GM19324 (cell line): ENCODE results near the gene IL18BP.

Experiments
- ATAC-seq: cut with Tn5 transposase; IDR thresholded peaks from one replicate; pipeline ENCODE4 v1.9.1; 2021; ENCODE audit warnings: mild to moderate bottlenecking, moderate library complexity; ENCODE audit not compliant: unreplicated experiment, low FRiP score

IL18BP gene

DNA sequence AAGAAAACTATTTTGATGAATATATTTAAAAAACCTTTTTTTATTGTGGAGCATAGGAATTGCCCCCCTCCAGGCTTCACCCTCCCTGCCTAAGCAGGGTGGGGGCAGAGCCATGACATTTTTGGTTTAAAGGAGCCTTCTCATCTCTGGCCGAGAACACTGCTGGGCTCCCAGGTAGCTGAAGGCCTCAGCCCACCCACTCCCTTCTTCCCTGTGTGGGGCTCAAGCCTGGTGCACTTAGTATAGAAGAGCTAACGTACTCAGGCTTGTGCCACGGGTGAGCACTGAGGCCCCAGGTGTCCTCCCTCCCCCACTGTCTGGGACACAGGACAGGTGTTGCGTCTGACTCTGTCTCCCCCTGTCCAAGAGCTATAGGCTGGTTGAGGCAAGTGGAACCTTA lies 2.2 kb upstream of the IL18BP start:
- no peak for ATAC-seq

DNA sequence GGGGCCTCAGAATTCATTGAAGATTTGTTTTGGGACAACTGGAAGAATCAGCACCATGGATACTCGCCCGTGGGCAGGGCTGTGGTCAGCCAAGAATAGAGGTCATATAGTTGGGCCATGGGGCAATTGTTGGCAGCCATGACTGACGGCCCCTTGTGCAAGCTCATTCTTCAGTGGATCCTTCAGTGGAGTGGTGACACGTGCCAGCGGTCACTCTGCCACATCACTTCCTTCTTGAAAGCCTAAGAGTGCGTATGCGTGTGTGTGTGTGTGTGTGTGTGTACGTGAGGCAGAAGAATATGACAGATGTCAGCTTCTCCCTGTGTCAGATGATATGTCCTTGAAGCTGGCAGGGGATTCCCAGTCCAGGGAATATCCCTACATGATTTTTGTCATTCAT lies 1.8 kb upstream of the IL18BP start:
- ATAC-seq, result no peak

DNA sequence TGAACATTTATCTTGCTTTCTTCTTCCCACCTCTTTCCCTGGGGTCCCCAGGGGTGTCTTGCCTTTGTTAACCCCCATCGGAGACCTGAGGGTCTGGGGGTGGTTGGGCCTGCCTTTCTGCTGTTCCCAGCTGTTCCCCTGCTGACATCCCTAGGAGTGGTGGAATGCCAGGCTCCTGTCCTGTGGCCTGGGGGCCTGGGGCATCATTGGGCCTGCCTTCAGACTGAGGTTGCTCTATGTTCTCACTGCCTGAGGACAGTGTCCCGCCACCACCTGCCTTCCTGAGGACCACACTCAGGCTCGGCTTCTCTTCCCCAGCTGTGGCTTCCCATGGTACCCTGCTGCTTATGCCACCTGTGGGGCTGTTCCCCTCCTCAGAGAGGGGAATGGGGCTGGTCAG lies 1.1 kb upstream of the IL18BP start:
- no peak for ATAC-seq

DNA sequence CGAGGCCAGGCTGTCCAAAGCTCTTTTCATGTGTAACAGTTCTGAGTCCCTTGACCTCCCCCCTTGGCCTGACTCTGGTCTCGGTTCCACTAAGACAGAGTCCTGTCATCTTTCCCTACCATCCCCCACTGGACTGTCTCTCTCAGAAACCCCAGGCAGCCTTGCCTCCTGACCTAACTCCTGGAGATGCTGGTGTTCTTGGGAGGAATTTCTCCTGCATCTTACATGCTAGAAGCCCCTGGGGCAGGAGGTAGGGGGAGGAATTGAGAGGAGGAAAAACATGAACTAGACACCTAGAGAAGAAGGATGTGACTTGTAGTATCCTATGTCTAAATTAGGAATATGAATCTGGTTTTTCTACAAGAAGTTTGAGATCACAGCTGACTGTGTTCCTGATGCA lies 648 bp upstream of the IL18BP start:
- no peak for ATAC-seq

DNA sequence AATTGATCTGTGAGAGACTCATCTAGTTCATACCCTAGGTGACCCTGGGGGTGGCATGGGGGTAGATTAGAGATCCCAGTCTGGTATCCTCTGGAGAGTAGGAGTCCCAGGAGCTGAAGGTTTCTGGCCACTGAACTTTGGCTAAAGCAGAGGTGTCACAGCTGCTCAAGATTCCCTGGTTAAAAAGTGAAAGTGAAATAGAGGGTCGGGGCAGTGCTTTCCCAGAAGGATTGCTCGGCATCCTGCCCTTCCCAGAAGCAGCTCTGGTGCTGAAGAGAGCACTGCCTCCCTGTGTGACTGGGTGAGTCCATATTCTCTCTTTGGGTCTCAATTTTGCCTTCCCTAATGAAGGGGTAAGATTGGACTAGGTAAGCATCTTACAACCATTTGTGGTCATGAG lies 653 bp downstream of the IL18BP start:
- ATAC-seq, result no peak

DNA sequence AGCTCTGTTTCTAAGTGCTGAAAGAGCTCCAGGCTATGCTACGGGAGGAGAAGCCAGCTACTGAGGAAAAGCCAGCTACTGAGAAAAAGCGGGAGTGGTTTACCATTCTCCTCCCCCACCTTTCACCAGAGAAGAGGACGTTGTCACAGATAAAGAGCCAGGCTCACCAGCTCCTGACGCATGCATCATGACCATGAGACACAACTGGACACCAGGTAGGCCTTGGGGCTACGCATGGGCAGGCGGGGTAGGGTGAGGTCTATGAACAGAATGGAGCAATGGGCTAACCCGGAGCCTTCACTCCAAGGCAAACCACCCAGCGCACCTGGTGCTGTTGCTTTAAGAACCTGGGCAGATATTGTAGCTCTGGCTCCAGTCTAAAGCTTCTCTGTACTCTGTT lies 1.1 kb downstream of the IL18BP start:
- no peak for ATAC-seq

DNA sequence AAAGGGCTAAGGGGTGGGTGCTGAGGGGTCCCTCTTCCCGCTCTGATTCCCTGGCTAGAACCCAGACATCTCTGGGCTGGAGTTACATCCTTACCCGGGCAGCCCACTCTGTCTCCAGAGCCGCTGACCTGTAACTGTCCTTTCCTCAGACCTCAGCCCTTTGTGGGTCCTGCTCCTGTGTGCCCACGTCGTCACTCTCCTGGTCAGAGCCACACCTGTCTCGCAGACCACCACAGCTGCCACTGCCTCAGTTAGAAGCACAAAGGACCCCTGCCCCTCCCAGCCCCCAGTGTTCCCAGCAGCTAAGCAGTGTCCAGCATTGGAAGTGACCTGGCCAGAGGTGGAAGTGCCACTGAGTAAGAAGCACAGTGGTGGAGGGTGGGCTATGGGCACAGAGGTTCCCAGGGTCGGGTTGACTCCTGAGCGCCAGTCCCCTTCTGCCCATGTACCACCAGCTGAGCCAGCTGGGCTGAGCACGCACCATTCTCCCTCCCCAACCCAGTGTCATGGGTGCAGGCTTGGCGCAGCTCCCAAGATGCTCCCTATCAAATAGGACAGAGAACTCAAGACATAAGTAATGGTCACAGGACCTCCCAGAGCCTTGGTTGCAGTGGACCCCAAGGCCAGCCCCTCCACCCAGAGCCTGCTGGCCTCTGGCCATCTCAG lies 1.6 kb downstream of the IL18BP start:
- no peak for ATAC-seq

DNA sequence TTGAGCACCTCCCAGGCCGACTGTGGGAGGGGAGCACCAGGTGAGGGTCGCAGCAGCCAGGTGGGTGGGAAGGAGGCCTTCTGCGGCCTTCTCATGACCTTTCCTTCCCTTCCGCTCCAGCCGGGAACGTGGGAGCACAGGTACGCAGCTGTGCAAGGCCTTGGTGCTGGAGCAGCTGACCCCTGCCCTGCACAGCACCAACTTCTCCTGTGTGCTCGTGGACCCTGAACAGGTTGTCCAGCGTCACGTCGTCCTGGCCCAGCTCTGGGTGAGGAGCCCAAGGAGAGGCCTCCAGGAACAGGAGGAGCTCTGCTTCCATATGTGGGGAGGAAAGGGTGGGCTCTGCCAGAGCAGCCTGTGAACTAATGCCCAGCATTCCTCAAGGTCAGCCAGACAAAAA lies 2.6 kb downstream of the IL18BP start:
- ATAC-seq, result no peak

DNA sequence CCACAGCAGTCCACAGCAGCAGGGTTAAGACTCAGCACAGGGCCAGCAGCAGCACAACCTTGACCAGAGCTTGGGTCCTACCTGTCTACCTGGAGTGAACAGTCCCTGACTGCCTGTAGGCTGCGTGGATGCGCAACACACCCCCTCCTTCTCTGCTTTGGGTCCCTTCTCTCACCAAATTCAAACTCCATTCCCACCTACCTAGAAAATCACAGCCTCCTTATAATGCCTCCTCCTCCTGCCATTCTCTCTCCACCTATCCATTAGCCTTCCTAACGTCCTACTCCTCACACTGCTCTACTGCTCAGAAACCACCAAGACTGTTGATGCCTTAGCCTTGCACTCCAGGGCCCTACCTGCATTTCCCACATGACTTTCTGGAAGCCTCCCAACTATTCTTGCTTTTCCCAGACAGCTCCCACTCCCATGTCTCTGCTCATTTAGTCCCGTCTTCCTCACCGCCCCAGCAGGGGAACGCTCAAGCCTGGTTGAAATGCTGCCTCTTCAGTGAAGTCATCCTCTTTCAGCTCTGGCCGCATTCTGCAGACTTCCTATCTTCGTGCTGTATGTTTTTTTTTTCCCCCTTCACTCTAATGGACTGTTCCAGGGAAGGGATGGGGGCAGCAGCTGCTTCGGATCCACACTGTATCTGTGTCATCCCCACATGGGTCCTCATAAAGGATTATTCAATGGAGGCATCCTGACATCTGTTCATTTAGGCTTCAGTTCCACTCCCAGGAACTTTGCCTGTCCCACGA lies 3.3 kb downstream of the IL18BP start:
- ATAC-seq, result no peak

DNA sequence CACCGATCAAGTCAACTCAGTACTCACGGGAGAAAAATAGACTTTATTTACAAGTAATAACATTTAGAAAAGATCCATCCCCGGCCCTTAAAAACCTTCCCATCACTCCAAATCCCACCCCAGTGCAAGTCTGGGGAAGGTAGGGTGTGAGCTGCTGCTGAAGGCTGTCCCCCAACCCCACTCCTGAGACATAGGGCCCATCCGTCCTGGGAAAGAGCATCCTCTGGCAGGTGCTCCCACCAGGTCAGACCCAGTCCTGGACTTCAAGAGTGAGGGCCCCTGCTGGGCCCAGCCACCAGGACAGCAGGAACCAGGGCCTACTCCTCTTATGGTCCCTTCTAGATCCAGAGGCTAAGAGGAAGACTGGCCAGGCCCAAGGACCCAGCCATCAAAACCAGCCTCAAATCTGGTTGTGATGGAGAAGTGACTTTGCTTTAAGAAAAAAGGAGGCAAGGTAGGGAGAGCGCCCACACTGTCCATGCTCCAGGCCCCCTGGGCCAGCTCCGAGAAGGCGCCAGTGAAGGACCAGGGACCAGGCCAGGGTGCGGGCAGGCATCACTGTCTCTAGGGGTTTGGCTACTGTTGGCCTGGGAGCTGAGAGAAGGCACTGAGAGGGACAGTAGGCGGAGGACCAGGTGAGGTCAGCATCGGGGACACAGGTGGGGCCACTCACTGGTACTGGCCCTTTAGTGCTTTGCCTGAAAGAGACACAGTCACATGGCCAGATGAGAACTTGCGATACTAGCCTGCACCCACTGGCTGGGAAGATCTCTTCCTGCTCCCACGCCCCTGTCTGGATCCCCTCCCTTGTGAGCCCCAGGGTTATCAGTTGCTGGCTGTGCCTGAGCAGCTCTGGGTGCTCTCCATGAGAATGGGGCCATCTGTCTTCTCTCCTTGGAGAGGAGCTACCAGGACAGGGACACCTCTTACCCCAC lies 4.4 kb downstream of the IL18BP start:
- no peak for ATAC-seq

DNA sequence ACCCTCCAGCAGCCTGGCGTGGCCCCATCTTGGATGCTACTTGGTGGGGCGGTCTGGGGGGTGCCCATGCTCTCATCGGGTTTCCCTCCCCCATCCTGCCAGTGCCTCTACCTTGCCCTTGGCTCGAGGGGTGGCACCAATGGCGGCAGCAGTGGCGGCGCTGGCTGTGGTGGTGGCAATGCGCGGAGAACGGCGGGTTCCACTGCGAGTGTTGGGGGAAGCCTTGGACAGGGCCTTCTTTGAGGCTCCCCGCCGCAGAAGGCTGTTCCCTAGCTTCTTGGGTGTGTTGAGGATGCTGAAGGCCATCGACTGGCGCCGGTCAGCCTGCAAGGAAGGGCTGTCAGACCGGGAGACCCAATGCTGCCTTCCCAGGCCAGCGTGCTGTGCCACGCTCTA lies 5.1 kb downstream of the IL18BP start:
- no peak for ATAC-seq

DNA sequence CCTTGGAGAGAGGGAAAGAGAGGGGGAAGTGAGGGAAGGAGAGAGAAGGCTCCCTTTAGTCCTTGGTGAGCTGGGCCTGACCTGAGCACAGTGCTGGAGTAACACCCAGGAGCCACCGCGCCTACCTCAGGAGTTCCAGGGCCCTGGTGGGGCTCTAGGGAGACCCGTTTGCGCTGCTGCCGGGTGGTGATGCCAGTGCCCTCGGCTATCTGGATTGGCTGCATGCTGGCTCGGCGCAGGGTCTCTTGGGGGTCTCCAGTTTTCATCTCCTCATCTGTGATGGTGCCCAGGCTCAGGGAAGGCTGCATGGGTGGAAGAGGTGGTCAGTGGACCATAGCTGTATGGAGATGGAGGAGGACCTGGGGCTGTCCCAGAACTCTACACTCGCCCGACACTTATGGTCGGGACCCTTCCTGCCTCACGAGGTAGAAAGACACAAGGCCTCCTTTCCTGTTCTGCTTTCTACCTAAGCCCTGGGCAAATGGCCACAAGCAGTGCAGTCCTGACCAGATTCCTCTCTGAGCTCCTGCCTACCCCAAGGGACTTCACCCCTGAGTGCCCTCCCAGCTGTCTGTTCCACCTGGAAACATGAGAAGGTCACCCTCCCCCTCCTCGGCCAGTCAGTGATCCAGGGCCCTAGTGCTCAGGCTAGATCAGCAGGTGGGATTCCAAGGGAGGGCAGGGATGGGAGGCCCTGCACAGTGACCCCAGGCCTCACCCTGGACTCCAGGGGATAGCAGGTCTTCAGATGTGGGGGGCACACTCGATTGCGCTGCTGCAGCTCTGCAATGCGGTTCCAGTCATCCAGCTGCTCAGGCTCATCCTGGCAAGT lies 6.0 kb downstream of the IL18BP start:
- no peak for ATAC-seq

DNA sequence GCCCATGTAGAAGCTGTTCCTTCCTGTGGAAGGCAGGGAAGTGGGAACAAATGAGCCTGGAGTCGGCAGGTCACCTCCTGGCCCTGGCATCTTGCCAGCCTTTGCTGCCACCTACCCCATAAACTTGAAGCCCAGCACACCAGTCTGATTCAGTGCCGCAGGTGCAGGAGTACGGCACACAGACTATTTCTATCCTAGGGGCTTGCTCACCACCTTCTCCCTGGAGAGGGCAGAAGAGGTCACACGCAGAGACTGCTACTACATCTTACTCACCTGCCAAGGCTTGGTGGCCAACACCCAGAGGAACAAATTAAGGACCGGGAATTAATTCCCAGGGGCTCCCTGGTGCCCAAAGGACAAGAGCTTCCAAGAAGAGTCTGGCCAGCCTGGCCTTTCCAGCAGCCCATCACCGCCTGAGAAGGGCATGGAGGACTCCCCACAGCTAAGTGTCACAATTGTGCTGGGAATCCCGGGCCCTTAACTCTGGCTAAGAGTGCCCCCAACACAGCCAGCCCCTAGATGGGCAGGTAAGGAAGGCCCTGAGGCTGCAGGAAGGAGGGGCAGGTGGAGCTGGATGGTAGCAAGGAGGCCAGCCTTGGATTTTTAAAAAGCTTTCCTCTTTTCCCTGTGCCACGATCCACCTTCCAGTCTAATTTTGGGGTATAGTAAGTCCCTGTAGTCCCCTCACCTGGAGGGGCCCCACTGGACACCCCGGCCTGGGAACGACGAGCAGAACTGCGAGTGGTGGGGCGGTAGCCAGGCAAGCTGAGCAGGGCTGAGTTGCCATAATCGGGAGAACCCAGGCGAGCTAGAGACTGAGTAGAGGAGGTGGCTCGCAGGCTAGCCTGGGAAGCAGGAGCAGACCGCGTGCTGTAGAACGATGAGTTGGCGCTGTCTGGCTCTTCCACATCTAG lies 6.9 kb downstream of the IL18BP start:
- no peak for ATAC-seq

DNA sequence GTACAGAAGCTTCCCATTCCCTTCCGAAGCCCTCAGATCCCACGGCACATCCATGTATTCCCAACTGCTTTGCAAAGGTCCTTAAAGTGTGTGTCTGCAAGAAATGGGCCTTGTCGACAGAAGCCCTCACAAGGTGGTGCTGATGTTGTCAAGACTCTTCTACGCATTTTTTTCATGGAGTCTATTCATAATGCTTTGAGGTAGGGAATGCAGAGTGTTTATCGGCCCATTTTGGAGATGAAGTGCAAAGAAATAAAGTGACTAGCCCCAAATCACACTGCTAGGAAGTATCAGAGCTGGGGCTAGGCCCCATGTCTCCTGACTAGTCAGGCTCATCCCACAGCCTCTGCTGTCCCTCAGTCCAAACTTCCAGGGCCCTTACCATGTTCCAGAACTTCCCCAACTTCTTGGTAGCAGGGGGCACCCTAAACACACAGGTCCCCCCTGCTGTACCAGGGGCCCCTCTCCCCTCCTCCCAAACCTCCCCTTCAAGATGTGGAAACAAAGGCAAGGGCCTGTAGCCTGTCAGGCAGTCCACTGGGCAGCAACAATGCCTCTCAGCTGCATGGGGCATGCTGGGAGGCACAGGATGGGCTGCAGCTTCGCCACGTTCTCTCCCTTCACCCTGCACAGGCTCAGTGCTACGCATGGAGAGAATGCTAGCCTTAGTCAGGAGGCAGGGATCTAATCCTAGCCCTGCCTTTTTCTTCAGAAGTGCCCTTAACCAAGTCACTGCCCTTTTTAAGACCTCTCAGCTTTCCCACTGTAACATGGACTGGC lies 7.8 kb downstream of the IL18BP start:
- no peak for ATAC-seq

DNA sequence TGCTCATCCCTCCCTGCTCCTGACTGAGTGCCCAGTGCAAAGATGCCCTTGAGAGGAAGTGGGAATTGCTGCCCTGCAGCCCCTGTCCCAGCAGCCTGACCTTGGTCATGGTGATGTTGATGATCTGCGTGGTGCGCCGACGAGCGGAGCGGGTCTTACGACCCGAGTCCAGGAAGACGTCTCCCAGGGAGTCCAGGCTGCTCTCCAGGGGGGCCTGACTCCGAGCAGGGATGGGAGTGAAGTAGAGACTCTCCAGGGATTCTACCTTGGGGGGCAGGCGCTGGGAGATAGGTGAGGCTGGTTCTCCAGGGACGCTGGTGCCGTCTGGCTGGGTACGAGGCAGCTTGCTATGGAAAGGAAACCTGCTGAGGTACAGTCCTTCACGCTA lies 8.4 kb downstream of the IL18BP start:
- no peak for ATAC-seq

DNA sequence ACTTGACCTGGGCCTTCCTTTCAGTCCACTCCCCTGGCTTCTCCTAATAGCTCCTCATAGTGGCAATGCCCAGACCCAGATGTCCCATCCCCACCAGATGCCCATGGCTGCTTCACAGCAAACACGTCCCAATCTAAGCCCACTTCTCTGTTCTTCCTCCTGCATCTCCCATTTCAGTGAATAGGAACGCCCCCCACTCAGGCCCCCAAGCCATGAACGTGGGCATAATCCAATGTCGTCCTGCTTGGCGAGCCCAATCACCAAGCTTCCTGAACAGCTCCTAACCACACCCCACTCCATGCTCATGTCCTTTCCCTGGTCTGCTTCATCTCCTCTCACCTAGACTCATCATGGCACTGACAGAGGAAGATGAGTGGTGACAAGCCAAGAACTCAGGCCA lies 8.9 kb downstream of the IL18BP start:
- no peak for ATAC-seq

DNA sequence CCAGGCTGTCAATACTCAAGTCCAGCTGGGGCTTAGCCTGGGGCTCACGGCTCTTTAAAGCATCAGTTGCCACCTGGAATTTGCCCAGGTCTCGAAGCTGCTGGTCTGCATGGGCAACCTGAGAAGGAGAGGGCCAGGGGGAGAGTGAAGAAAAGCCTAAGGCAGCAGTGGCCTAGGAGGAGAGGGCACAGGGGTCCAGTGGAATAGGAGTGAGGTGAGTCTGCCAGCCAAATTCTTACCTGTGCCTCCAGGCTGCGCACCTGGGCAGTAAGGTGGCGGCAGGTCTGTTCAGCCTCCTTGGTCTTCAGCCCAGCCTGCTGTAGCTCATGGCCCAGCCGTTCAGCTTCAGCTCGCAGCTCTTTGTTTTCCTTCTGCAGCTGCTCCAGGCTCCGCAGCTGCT lies 10.0 kb downstream of the IL18BP start:
- ATAC-seq, result no peak

DNA sequence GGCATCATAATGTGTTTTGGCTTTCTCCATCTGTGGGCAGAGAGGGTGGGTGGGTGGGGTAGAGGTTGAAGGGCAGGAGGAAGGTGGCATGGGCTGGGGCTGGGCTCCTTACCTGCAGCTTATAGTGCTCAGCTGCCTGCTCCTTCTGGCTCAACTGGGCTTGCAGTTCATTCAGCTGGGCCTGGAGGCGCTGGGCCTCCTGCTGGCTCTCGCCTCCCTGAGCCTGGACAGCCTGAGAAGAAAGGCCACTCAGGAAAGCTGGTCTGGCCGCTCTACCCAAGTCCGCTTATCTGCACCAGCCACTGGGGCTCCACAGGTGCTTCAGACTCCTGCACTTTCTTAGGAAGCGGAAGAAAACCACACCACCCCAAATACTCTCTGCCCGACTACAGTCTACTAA lies 10.4 kb downstream of the IL18BP start:
- no peak for ATAC-seq
